IPS DF 4.7 (cell line): ENCODE data around the gene CLDN3.
"Not testable (repeated sequence)": the region's sequence is repeated elsewhere in the genome, so short reads cannot be mapped to it uniquely, and the experiment has no call there.

Experiments used
- DNase-seq: peaks from one replicate; pipeline ENCODE4 v3.0.0-alpha.2; 2013; ENCODE audit warnings: low spot score; ENCODE audit errors: extremely low read depth

CLDN3 gene

GRCh38 chr7:73770002-73770859 lies at the start of gene CLDN3:
Gene CLDN3, minus strand, starts transcription at chr7:73770270. Its CDS starts 221 bp downstream, at chr7:73770049.
- DNase-seq = peak; percentile 60

- no peak for DNase-seq
Measured at GRCh38 chr7:73817121-73817520, 47.1 kb upstream of the CLDN3 start.

- DNase-seq = no peak
Measured at GRCh38 chr7:73815436-73815835, 45.4 kb upstream of the CLDN3 start.

- no peak for DNase-seq
Measured at GRCh38 chr7:73812996-73813395, 42.9 kb upstream of the CLDN3 start.

- no peak for DNase-seq
Measured at GRCh38 chr7:73811760-73812168, 41.7 kb upstream of the CLDN3 start.

- no peak for DNase-seq
Measured at GRCh38 chr7:73810998-73811360, 40.9 kb upstream of the CLDN3 start.

GRCh38 chr7:73809467-73809951 lies 39.4 kb upstream of the CLDN3 start:
- no peak for DNase-seq

- no peak for DNase-seq
Measured at GRCh38 chr7:73802459-73802858, 32.4 kb upstream of the CLDN3 start.

- no peak for DNase-seq
Measured at GRCh38 chr7:73801577-73801976, 31.5 kb upstream of the CLDN3 start.

GRCh38 chr7:73799282-73800141 lies 29.4 kb upstream of the CLDN3 start:
- no peak for DNase-seq

GRCh38 chr7:73797176-73797575 lies 27.1 kb upstream of the CLDN3 start:
- DNase-seq = not testable (repeated sequence)

- DNase-seq = not testable (repeated sequence)
Measured at GRCh38 chr7:73796656-73797055, 26.6 kb upstream of the CLDN3 start.

- DNase-seq = not testable (repeated sequence)
Measured at GRCh38 chr7:73795188-73795587, 25.1 kb upstream of the CLDN3 start.

GRCh38 chr7:73791170-73791690 lies 21.2 kb upstream of the CLDN3 start:
- not testable (repeated sequence) for DNase-seq

- no peak for DNase-seq
Measured at GRCh38 chr7:73789051-73789450, 19.0 kb upstream of the CLDN3 start.

- not testable (repeated sequence) for DNase-seq
Measured at GRCh38 chr7:73787786-73788048, 17.6 kb upstream of the CLDN3 start.

- DNase-seq = no peak
Measured at GRCh38 chr7:73786588-73786987, 16.5 kb upstream of the CLDN3 start.

- DNase-seq = no peak
Measured at GRCh38 chr7:73779517-73779916, 9.4 kb upstream of the CLDN3 start.

- no peak for DNase-seq
Measured at GRCh38 chr7:73778801-73779389, 8.8 kb upstream of the CLDN3 start.

- no peak for DNase-seq
Measured at GRCh38 chr7:73774923-73775322, 4.9 kb upstream of the CLDN3 start.

GRCh38 chr7:73773700-73774517 lies 3.8 kb upstream of the CLDN3 start:
- no peak for DNase-seq
